ES-I3 (cell line): ENCODE measurements around the gene RGMA.
"Not testable (repeated sequence)": the region's sequence is repeated elsewhere in the genome, so short reads cannot be mapped to it uniquely, and the experiment has no call there.

ENCODE experiments used
- H3K36me3 ChIP-seq: 2 replicates; pipeline ENCODE4 v1.6.1; 2013; ENCODE audit warnings: mild to moderate bottlenecking, low read length, control low read depth, moderate library complexity; ENCODE audit not compliant: insufficient read depth
- H3K4me1 ChIP-seq: 2 replicates; pipeline ENCODE4 v1.6.1; 2013; ENCODE audit warnings: mild to moderate bottlenecking, control low read depth, low read length; ENCODE audit not compliant: insufficient read depth
- H3K9ac ChIP-seq: 2 replicates; pipeline ENCODE4 v1.6.1; 2013; ENCODE audit warnings: low read depth, mild to moderate bottlenecking, low read length, moderate library complexity
- H3K9me3 ChIP-seq: 2 replicates; pipeline ENCODE4 v1.6.1; 2013; ENCODE audit warnings: mild to moderate bottlenecking, low read length, moderate library complexity; ENCODE audit not compliant: control insufficient read depth, insufficient read depth

RGMA gene

GRCh38 chr15:93066834-93067648 lies 22.0 kb downstream of the RGMA start:
- Histone ChIP-seq H3K4me1 (peaks cover 53% of the 10 kb centered on the region), H3K9ac (no peak overlapping the region), H3K9me3 (no peaks in the 10 kb centered on the region), H3K36me3 (peaks cover 5% of the 10 kb centered on the region; the same call in 1 of the 2 replicates)

GRCh38 chr15:93066224-93066681 lies 22.8 kb downstream of the RGMA start:
- no peaks in the 10 kb centered on the region for H3K9me3 ChIP-seq
- no peak overlapping the region for H3K9ac ChIP-seq
- H3K4me1 ChIP-seq, result peaks cover 54% of the 10 kb centered on the region
- peaks cover 5% of the 10 kb centered on the region; the same call in 1 of the 2 replicates for H3K36me3 ChIP-seq

GRCh38 chr15:93065641-93066045 lies 23.4 kb downstream of the RGMA start:
- Histone ChIP-seq H3K4me1 (peaks cover 54% of the 10 kb centered on the region), H3K9me3 (no peaks in the 10 kb centered on the region), H3K9ac (no peak overlapping the region), H3K36me3 (peaks cover 5% of the 10 kb centered on the region; the same call in 1 of the 2 replicates)

GRCh38 chr15:93063796-93064690 lies 25.0 kb downstream of the RGMA start:
- Histone ChIP-seq H3K9ac (no peak overlapping the region), H3K9me3 (no peaks in the 10 kb centered on the region), H3K4me1 (peaks cover 59% of the 10 kb centered on the region)

GRCh38 chr15:93063262-93063671 lies 25.7 kb downstream of the RGMA start:
- H3K9me3 ChIP-seq, result no peaks in the 10 kb centered on the region
- H3K9ac ChIP-seq, result no peak overlapping the region
- H3K4me1 ChIP-seq, result peaks cover 56% of the 10 kb centered on the region

More at GRCh38 chr15:93063796-93064690, 25.0 kb downstream of the RGMA start:
- peaks cover 5% of the 10 kb centered on the region; the same call in 1 of the 2 replicates for H3K36me3 ChIP-seq

GRCh38 chr15:93062628-93063261 lies 26.3 kb downstream of the RGMA start:
- H3K4me1 ChIP-seq, result peaks cover 56% of the 10 kb centered on the region
- H3K9ac ChIP-seq, H3K9me3 ChIP-seq, H3K36me3 ChIP-seq: not testable (repeated sequence)

More at GRCh38 chr15:93063262-93063671, 25.7 kb downstream of the RGMA start:
- H3K36me3 ChIP-seq, result peaks cover 5% of the 10 kb centered on the region; the same call in 1 of the 2 replicates

GRCh38 chr15:93060336-93061248 lies 28.4 kb downstream of the RGMA start:
- peaks cover 55% of the 10 kb centered on the region for H3K4me1 ChIP-seq

GRCh38 chr15:93059442-93059841 lies 29.6 kb downstream of the RGMA start:
- peaks cover under 1% of the 10 kb centered on the region; the same call in 1 of the 2 replicates for H3K36me3 ChIP-seq
- H3K9me3 ChIP-seq, result no peaks in the 10 kb centered on the region
- H3K4me1 ChIP-seq, result peaks cover 53% of the 10 kb centered on the region

More at GRCh38 chr15:93060336-93061248, 28.4 kb downstream of the RGMA start:
- peaks cover 3% of the 10 kb centered on the region; the same call in 1 of the 2 replicates for H3K36me3 ChIP-seq
- H3K9ac ChIP-seq, result no peak overlapping the region
- H3K9me3 ChIP-seq, result no peaks in the 10 kb centered on the region

GRCh38 chr15:93058904-93059427 lies 30.0 kb downstream of the RGMA start:
- Histone ChIP-seq H3K9ac (no peak overlapping the region), H3K36me3 (no peaks in the 10 kb centered on the region), H3K9me3 (no peaks in the 10 kb centered on the region), H3K4me1 (peaks cover 48% of the 10 kb centered on the region)

More at GRCh38 chr15:93059442-93059841, 29.6 kb downstream of the RGMA start:
- H3K9ac ChIP-seq, result no peak overlapping the region

- Histone ChIP-seq H3K9ac (no peak overlapping the region), H3K4me1 (peaks cover 39% of the 10 kb centered on the region), H3K9me3 (no peaks in the 10 kb centered on the region), H3K36me3 (no peaks in the 10 kb centered on the region)
These were observed 30.9 kb downstream of the RGMA start for GRCh38 chr15:93058128-93058527.

- Histone ChIP-seq H3K9me3 (no peaks in the 10 kb centered on the region), H3K4me1 (peaks cover 36% of the 10 kb centered on the region), H3K9ac (no peak overlapping the region), H3K36me3 (no peaks in the 10 kb centered on the region; the same call in 1 of the 2 replicates)
These were observed 31.4 kb downstream of the RGMA start for GRCh38 chr15:93057618-93058017.

GRCh38 chr15:93056836-93057235 lies 32.2 kb downstream of the RGMA start:
- peaks cover 30% of the 10 kb centered on the region for H3K4me1 ChIP-seq
- H3K9me3 ChIP-seq, result no peaks in the 10 kb centered on the region
- H3K36me3 ChIP-seq, result no peaks in the 10 kb centered on the region; the same call in 1 of the 2 replicates
- H3K9ac ChIP-seq, result no peak overlapping the region

- no peaks in the 10 kb centered on the region for H3K9me3 ChIP-seq
These were observed 33.8 kb downstream of the RGMA start for GRCh38 chr15:93055211-93055610.

More at GRCh38 chr15:93055211-93055610, 33.8 kb downstream of the RGMA start:
- no peaks in the 10 kb centered on the region; the same call in 1 of the 2 replicates for H3K36me3 ChIP-seq
- H3K4me1 ChIP-seq, result peaks cover 19% of the 10 kb centered on the region
- no peak overlapping the region for H3K9ac ChIP-seq
